A172 (cell line): ENCODE measurements around the gene CD8A. TPM values are rescaled to one million over a fixed set of nuclear protein-coding genes. Genes with fewer than 3 reads are reported as not detected.

Experiments
- DNase-seq: peaks from one replicate; pipeline ENCODE4 v3.0.0-alpha.2; 2015; ENCODE audit warnings: low spot score
- total RNA-seq: library from RNA; depleted of rRNA; stranded (reverse); fragments of >200 nt; shearing (Covaris generic); gene quantifications from 2 replicates; pipeline ENCODE4 v1.2.3, GENCODE V29; 2014

CD8A gene
- total RNA-seq, 1 experiment from 2014 or later: not detected

GRCh38 chr2:86808315-86809161 is 17.8 kb upstream of the CD8A start:
- peak; percentile 80 for DNase-seq

DNA sequence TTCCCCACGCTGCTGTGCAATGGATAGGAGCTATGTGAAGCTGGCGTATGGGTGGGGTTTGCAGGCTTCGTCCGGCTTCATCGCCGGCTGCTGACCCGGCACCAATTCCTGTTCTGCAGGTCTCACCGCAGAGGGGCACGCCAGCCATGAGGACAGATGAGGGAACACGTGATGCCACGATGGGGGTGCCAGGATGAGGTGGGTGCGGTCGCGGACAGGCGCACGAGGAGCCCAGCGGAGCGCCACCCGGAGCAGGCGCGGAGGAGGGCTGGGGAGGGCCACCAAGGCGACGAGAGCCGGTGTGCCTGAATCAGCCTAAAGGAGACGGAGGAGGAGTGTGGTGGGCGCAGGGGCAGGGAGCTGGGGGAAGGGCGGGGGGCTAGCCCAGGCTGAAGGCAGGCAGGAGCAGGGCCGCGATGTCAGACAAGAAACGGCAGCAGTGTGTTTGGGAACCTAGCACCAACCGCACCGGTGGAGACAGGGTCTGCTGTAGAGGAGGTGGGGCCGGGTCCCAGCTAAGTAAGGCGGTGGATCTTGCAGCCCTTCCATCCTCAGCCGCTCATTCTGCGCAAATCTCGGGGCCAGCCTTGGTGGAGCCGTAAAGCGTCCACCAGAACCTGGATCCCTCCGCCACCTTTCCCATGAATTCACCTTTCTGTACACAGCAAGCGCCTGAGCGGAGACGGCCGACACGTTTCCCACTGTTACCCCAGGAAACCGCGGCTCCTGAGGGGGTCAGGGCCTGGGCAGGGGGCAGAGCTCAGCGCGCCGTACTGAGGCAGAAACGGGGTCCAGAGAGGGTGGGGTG is 17.0 kb upstream of the CD8A start:
- peak; percentile 8 for DNase-seq

DNA sequence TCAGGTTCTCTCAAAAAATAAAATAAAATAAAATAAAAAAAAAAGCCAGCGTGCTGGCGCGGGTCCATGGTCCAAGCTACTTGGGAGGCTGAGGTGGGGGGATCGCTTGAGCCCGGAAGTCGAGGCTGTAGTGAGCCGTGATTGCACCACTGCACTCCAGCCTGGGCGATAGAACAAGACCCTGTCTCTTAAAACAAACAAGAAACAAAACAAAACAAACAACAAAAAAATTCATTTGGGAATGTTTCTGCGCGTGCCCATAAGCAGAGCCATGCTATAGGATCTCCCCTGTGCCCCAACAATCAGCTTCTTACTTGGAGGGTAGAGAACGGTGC is 16.4 kb upstream of the CD8A start:
- DNase-seq: no peak

DNA sequence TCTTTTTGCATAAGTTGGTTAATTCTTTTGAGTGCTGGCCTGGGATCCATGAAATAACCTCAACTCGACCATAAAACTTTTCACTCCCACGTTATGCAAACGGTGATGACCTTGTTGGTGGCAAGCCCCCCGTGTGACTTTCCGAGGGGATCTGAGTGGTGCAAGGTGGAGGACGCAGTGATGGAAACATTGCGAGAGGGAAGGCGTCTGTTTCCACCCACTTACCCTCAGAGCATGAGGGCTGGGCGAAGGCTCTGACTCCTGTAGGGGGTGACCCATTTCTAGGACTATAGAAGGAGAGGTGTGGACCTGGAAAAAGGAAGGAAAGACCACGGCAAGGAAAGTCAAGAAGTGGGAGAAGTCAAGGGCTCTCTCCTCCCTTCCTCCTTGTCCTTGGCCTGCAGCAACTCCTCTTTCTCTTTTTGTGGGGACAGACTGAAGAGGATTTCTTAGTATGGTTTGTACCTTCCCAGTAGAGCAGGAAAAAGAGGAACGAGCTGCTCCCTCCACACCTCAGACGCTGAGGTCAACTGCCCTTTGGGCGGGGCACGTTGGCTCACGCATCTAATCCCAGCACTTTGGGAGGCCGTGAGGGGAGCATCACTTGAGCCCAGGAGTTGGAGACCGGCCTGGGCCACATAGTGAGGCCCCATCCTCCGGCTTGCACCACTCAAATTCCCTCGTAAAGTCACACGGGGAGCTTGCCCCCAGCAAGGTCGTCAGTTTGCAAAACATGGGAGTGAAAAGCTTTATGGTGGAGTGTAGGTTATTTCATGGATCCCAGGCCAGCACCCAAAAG is 15.5 kb upstream of the CD8A start:
- no peak for DNase-seq

- DNase-seq: no peak
Measured at GRCh38 chr2:86800856-86801567, 10.3 kb upstream of the CD8A start.

GRCh38 chr2:86794861-86795260 is 4.1 kb upstream of the CD8A start:
- DNase-seq: no peak

- no peak for DNase-seq
Measured at GRCh38 chr2:86793752-86794151, 3.0 kb upstream of the CD8A start.

- no peak for DNase-seq
Measured at GRCh38 chr2:86791573-86791972, 860 bp upstream of the CD8A start.

DNA sequence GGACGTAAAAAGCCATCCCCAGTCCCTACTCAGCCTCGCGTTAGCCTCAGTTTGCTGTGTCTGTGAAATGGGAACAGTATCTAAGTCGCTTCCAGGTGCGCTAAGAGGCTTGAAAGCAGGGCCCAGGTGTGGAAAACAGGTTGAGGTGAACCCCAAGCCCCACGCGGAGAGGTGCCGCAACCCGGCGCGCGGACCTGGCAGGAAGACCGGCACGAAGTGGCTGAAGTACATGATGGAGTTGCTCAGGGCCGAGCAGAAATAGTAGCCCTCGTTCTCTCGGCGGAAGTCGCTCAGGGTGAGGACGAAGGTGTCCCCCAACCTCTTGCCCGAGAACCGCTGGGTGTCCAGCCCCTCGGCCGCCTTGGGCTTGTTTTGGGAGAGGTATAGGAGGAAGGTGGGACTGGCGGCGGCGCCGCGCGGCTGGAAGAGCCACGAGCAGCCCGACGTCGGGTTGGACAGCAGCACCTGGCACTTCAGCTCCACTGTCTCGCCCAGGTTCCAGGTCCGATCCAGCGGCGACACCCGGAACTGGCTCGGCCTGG is 508 bp downstream of the CD8A start:
- DNase-seq: no peak

- DNase-seq: no peak
Measured at GRCh38 chr2:86789687-86790133, 1.0 kb downstream of the CD8A start.

- no peak for DNase-seq
Measured at GRCh38 chr2:86788881-86789686, 1.6 kb downstream of the CD8A start.

DNA sequence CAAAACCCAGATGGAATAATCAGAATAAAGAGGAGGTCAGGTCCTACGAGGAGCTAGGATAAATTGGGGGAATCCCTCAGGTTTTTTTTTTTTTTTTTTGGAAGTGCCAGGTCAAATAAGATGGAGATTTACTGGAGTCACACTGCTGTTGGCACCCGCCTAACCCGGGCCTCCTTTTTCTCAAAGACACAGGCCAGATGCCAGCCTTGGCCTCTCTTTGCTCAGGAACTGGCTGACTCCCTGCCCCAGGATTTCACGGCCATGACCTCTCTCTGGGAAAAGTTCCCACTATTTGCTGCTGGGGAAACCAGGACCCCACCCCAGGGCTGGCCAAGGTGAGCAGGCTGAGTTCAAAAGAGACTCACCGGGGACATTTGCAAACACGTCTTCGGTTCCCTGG is 2.5 kb downstream of the CD8A start:
- no peak for DNase-seq

GRCh38 chr2:86787736-86788135 is 3.0 kb downstream of the CD8A start:
- DNase-seq: no peak

DNA sequence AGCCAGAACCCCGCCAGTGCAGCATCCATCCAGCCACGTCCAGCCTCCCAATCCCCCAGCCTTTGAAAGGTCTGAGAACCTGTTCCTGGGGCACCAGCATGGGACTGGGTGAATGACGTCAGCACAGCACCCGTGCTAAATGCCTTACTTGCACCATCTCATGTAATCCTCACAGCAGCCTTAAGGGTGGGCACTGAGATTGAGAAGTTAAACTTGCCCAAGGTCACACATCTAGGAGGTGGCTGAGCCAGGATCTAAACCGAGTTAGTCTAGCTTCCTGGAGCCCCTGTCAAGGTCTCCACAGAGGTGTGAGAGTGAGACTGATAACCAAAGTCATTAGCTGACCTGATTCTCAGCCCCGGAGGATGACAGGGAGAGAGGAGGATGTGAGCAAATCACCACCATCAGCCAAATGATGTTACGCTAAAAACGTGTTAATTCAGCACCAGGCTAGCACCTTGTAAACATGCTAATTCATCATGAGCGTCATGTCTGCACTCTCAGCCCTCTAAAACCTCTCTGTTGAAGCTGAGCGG is 4.6 kb downstream of the CD8A start:
- DNase-seq: no peak

DNA sequence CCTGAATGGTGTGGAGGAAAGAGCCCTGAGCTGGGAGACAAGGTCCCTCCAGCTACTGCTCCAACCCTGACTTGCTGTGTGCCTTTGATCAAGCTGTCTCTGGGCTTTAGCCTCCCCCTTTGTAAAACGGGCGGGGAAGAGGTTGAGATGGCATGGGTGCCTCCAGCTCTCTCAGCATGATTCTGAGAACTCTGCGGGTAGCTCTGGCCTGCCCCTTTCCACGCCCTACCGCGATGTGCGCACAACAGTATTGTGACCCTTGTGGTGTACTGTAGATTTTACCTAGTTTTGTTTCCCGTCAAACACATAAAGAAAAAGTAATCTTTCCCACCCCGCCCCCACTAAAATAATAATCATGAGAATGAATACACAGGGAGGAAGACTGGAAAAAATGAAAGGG is 5.3 kb downstream of the CD8A start:
- DNase-seq: no peak

GRCh38 chr2:86783615-86784339 is 6.9 kb downstream of the CD8A start:
- DNase-seq: no peak

DNA sequence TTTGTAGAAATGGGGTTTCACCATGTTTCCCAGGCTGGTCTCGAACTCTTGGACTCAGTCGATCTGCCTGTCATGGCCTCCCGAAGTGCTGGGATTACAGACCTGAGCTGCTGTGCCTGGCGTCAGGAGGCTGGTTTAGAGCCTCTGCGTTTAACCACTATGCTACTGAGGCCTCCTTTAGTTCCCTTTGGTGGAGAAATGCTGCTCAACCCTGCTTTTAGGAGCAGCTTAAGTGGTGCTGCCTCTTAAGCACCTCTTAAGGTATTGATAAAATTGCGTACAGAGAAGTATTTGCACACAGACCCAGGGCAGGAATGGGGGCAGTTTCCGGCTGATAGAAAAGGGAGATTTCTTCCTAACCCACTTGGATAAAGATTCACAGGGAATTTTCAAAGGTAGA is 8.0 kb downstream of the CD8A start:
- DNase-seq: no peak

DNA sequence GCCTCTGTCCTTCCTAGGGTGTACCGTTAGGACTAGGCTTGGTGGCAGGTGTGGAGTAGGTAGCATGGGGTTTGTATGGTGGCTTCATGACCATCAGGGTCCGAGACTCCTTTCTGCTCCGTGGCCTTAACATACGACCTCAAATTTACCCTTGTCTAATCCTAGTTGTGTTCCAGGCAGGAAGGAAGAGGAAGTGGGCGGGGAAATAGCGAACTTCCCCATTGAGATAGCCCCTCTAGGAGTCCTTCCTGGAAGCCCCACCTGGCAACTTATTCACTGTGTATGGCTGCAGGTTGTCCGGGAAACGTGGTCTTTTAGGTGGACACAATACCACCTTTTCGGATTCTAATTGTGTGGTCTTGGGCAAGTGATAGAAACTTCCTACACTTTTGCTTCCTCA is 9.3 kb downstream of the CD8A start:
- DNase-seq: no peak

GRCh38 chr2:86779971-86780370 is 10.7 kb downstream of the CD8A start:
- no peak for DNase-seq

DNA sequence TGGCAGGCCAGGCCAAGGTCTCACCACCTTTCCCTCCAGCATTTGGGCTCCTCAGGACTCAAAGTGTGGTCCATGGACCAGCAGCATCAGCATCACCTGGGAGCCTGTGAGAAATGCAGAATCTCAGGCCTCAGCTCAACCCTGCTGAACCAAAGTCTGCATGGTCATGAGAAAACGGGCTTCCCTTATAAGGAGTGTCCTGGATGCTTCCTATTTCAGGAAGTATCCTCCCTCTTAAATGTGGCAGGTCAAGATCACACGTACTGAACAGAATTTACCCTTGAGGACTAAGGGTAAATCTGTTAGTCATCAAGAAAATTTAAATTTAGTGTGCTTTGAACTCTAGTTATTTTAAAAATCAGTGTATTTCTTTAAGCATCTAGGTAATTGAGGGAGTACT is 11.8 kb downstream of the CD8A start:
- no peak for DNase-seq
